IMR-90 (cell line): ENCODE results near the gene RSAD1. TPM values are rescaled to one million over a fixed set of nuclear protein-coding genes. Genes with fewer than 3 reads are reported as not detected.

ENCODE experiments used
- ATAC-seq: fragments of 200-7000 bp; cut with Tn5 transposase; 2 replicates; pipeline ENCODE4 v1.9.1; 2020; ENCODE audit warnings: low read depth, mild to moderate bottlenecking, moderate library complexity
- BruUV-seq: library from RNA; stranded (reverse); fragments of 400-500 nt; replicated peaks from 2 replicates; lab custom pipeline; 2021; lab: Mats Ljungman, UMichigan
- CTCF ChIA-PET: fragments of 300-600 bp; formaldehyde crosslinking; extraction: SDS; loops from one replicate; lab custom pipeline; 2021; ENCODE audit warnings: antibody characterized with exemption; lab: Yijun Ruan, JAX
- POLR2A ChIA-PET: fragments of 300-600 bp; sonication (Branson Sonifier 250); formaldehyde crosslinking; loops from one replicate; lab custom pipeline; 2022; ENCODE audit warnings: antibody characterized with exemption; ENCODE audit not compliant: unreplicated experiment; lab: Charles Lee
- DNase-seq: peaks from one replicate; pipeline ENCODE4 v3.0.0; 2013
- H2AFZ ChIP-seq: replicated peaks from 2 replicates; pipeline ENCODE3; 2013; ENCODE audit warnings: low read length, mild to moderate bottlenecking; ENCODE audit not compliant: poor library complexity
- H2AK5ac ChIP-seq: 2 replicates; pipeline ENCODE4 v1.6.1; 2013; ENCODE audit warnings: low read depth, low read length, inconsistent platforms
- H2AK9ac ChIP-seq: replicated peaks from 2 replicates; pipeline ENCODE3; 2013; ENCODE audit warnings: mild to moderate bottlenecking, low read depth, low read length, moderate library complexity; ENCODE audit not compliant: poor library complexity
- H2BK120ac ChIP-seq: 2 replicates; pipeline ENCODE4 v1.6.1; 2013; ENCODE audit warnings: low read depth, low read length, inconsistent platforms
- H2BK15ac ChIP-seq: 3 replicates; pipeline ENCODE4 v1.6.1; 2013; ENCODE audit warnings: low read depth, low read length, inconsistent platforms
- H2BK20ac ChIP-seq: 2 replicates; pipeline ENCODE4 v1.6.1; 2013; ENCODE audit warnings: low read depth, mild to moderate bottlenecking, inconsistent platforms, low read length, moderate library complexity
- H2BK5ac ChIP-seq: 2 replicates; pipeline ENCODE4 v1.6.1; 2013; ENCODE audit warnings: mild to moderate bottlenecking, low read depth, low read length, inconsistent platforms; ENCODE audit not compliant: poor library complexity, severe bottlenecking
- H3K14ac ChIP-seq: replicated peaks from 2 replicates; pipeline ENCODE4 v1.6.1; 2013; ENCODE audit warnings: low read depth, low read length, inconsistent platforms
- H3K18ac ChIP-seq: 2 replicates; pipeline ENCODE4 v1.6.1; 2013; ENCODE audit warnings: low read depth, low read length, control low read depth
- H3K23ac ChIP-seq: 2 replicates; pipeline ENCODE4 v1.6.1; 2013; ENCODE audit warnings: low read depth, low read length, inconsistent platforms
- H3K27ac ChIP-seq: 2 replicates; pipeline ENCODE4 v1.5.1; 2013; ENCODE audit warnings: mild to moderate bottlenecking, control low read depth, low read length; ENCODE audit not compliant: insufficient read depth
- H3K27me3 ChIP-seq: 2 replicates; pipeline ENCODE4 v1.6.1; 2013; ENCODE audit warnings: low read length; ENCODE audit not compliant: control insufficient read depth, insufficient read depth
- H3K36me3 ChIP-seq: 2 replicates; pipeline ENCODE4 v1.6.1; 2013; ENCODE audit warnings: low read length, mixed read lengths; ENCODE audit not compliant: control insufficient read depth, insufficient read depth
- H3K4ac ChIP-seq: 2 replicates; pipeline ENCODE4 v1.6.1; 2013; ENCODE audit warnings: low read depth, low read length, inconsistent platforms
- H3K4me1 ChIP-seq: 2 replicates; pipeline ENCODE4 v1.6.1; 2013; ENCODE audit warnings: low read length, mixed read lengths; ENCODE audit not compliant: control insufficient read depth, insufficient read depth
- H3K4me2 ChIP-seq: 2 replicates; pipeline ENCODE4 v1.6.1; 2013; ENCODE audit warnings: low read depth, mild to moderate bottlenecking, control low read depth, low read length, moderate library complexity
- H3K4me3 ChIP-seq: 2 replicates; pipeline ENCODE4 v1.5.1; 2013; ENCODE audit warnings: low read depth, mild to moderate bottlenecking, control low read depth, low read length, moderate library complexity; ENCODE audit not compliant: insufficient read depth
- H3K56ac ChIP-seq: 2 replicates; pipeline ENCODE4 v1.6.1; 2013; ENCODE audit warnings: low read length, inconsistent platforms; ENCODE audit not compliant: insufficient read depth; ENCODE audit errors: extremely low read depth
- H3K79me1 ChIP-seq, 2 experiments: 2 replicates each; pipeline ENCODE4 v1.6.1; 2013; ENCODE audit warnings: low read length in 2 of 2, inconsistent platforms in 1 of 2, low read depth in 1 of 2
- H3K9ac ChIP-seq: 2 replicates; pipeline ENCODE4 v1.6.1; 2013; ENCODE audit warnings: low read depth, low read length, control low read depth
- H3K9me1 ChIP-seq: 2 replicates; pipeline ENCODE4 v1.6.1; 2013; ENCODE audit warnings: low read length, inconsistent platforms; ENCODE audit not compliant: insufficient read depth
- H3K9me3 ChIP-seq: 2 replicates; pipeline ENCODE4 v1.6.1; 2013; ENCODE audit warnings: low read length; ENCODE audit not compliant: control insufficient read depth, insufficient read depth
- H4K20me1 ChIP-seq: 2 replicates; pipeline ENCODE4 v1.6.1; 2013; ENCODE audit warnings: low read length, inconsistent platforms; ENCODE audit not compliant: insufficient read depth
- H4K5ac ChIP-seq: 2 replicates; pipeline ENCODE4 v1.6.1; 2013; ENCODE audit warnings: mild to moderate bottlenecking, low read depth, low read length, control low read depth
- H4K8ac ChIP-seq, 2 experiments: 2 replicates each; pipeline ENCODE4 v1.6.1; 2013; ENCODE audit warnings: low read depth in 2 of 2, low read length in 2 of 2, control low read depth in 1 of 2, inconsistent platforms in 1 of 2
- H4K91ac ChIP-seq: 2 replicates; pipeline ENCODE4 v1.6.1; 2013; ENCODE audit warnings: low read depth, low read length, inconsistent platforms; ENCODE audit not compliant: insufficient read depth
- BHLHE40 ChIP-seq: fragments of 150-350 bp; IDR thresholded peaks from 2 replicates; pipeline ENCODE4 v1.6.1; 2016; ENCODE audit warnings: mild to moderate bottlenecking, low read depth, low read length
- CHD1 ChIP-seq: IDR thresholded peaks from 2 replicates; pipeline ENCODE4 v1.6.1; 2012; ENCODE audit warnings: low read depth, low read length, improper control_type of control experiment
- FOS ChIP-seq: fragments of 150-350 bp; IDR thresholded peaks from 2 replicates; pipeline ENCODE4 v1.6.1; 2016; ENCODE audit warnings: low read depth, low read length
- MAFK ChIP-seq: IDR thresholded peaks from 2 replicates; pipeline ENCODE4 v1.6.1; 2012; ENCODE audit warnings: low read depth, low read length, improper control_type of control experiment
- MAZ ChIP-seq: IDR thresholded peaks from 2 replicates; pipeline ENCODE4 v1.6.1; 2012; ENCODE audit warnings: low read depth, mild to moderate bottlenecking, low read length, improper control_type of control experiment, moderate library complexity, borderline replicate concordance
- MXI1 ChIP-seq: IDR thresholded peaks from 2 replicates; pipeline ENCODE4 v1.6.1; 2012; ENCODE audit warnings: low read depth, mild to moderate bottlenecking, low read length, moderate library complexity, borderline replicate concordance
- NFE2L2 ChIP-seq: fragments of 150-350 bp; IDR thresholded peaks from 2 replicates; pipeline ENCODE4 v1.6.1; 2016; ENCODE audit warnings: low read depth, mild to moderate bottlenecking, low read length
- POLR2A ChIP-seq: IDR thresholded peaks from 2 replicates; pipeline ENCODE4 v1.6.1; 2012; ENCODE audit warnings: mild to moderate bottlenecking, low read depth, low read length
- RAD21 ChIP-seq: IDR thresholded peaks from 2 replicates; pipeline ENCODE4 v1.6.1; 2012; ENCODE audit warnings: low read length, improper control_type of control experiment
- RCOR1 ChIP-seq: IDR thresholded peaks from 2 replicates; pipeline ENCODE4 v1.6.1; 2012; ENCODE audit warnings: mild to moderate bottlenecking, low read length, improper control_type of control experiment; ENCODE audit not compliant: insufficient replicate concordance
- SMC3 ChIP-seq: fragments of 150-350 bp; IDR thresholded peaks from 2 replicates; pipeline ENCODE4 v1.6.1; 2016; ENCODE audit warnings: low read depth, mild to moderate bottlenecking, antibody characterized with exemption, low read length, moderate library complexity
- WGBS, 2 experiments: methylation state at CpG; one replicate each; pipeline versions ENCODE4 v1.1.5 to v1.1.7; 2013; ENCODE audit warnings: missing lambda C conversion rate in 2 of 2; ENCODE audit not compliant: insufficient read length in 1 of 2; ENCODE audit errors: extremely low coverage in 2 of 2; 5-methylcytosine and 5-hydroxymethylcytosine counted together
- dilution Hi-C: fragments of 300-500 bp; cut with HindIII; formaldehyde crosslinking; loops from one replicate; pipeline ENCODE4 v1.14.3; 2018; ENCODE audit warnings: low sequenced_read_pairs; ENCODE audit not compliant: unreplicated experiment
- in situ Hi-C: fragments of 300-500 bp; cut with MboI; formaldehyde crosslinking; loops from 3 replicates; pipeline ENCODE4 v1.14.3; 2019; ENCODE audit warnings: low sequenced_read_pairs, inconsistent platforms, mixed read lengths
- intact Hi-C: fragments of 100-400 bp; cut with micrococcal nuclease; formaldehyde crosslinking; loops from 2 replicates; pipeline ENCODE4 v1.10.0; 2022
- polyA plus RNA-seq, 3 experiments: library from polyadenylated mRNA; depleted of rRNA; stranded (reverse); fragments of >200 nt; gene quantifications; 2 replicates each; pipeline ENCODE4 v1.2.3, GENCODE V29; 2012; ENCODE audit warnings: low replicate concordance in 1 of 3
- total RNA-seq: library from RNA; depleted of rRNA; stranded (reverse); fragments of >200 nt; gene quantifications from 2 replicates; pipeline ENCODE4 v1.2.3, GENCODE V29; 2012
- TF ChIP-seq, protein P1 (sequence below): fragments of 150-350 bp; IDR thresholded peaks from 2 replicates; pipeline ENCODE4 v1.6.1; 2017; ENCODE audit warnings: mild to moderate bottlenecking, antibody characterized with exemption, low read length, low read depth
- TF ChIP-seq, protein P2 (sequence below): fragments of 150-350 bp; IDR thresholded peaks from 2 replicates; pipeline ENCODE4 v1.6.1; 2016; ENCODE audit warnings: low read depth, mild to moderate bottlenecking, low read length, moderate library complexity, borderline replicate concordance
- TF ChIP-seq, protein P3 (sequence below): conservative IDR thresholded peaks from 2 replicates; pipeline ENCODE4 v1.5.1; 2012; ENCODE audit warnings: mild to moderate bottlenecking, low read depth, low read length, improper control_type of control experiment

Gene RSAD1
- total and polyA plus RNA-seq, 2 of the 4 experiments (the other 2 are of a cell fraction) = 10.8 to 19.2 TPM

DNA sequence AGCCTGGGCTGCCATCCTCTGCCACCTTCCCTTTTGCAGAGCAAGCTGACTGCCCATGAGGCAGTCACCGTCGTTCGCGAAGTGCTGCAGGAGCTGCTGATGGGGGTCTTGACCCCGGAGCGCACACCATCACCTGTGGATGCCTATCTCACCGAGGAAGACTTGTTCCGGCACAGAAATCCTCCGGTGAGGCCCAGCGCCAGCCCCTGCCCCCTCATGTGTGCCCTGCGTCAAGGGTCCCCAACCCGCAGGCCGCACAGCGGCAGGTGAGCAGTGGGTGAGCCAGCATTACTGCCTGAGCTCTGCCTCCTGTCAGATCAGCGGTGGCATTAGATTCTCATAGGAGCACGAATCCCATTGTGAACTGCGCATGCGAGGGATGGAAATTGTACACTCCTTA is 46.2 kb downstream of the RSAD1 start:
- no peaks in the 10 kb centered on the region for H3K36me3 ChIP-seq
- H4K5ac ChIP-seq = no peak overlapping the region
- no peak overlapping the region for H3K23ac ChIP-seq
- no peak overlapping the region for H3K18ac ChIP-seq
- H3K4me2 ChIP-seq = no peak overlapping the region
- intact Hi-C loops (no loop called here), in situ Hi-C loops (no loop called here), dilution Hi-C loops (no loop called here)
- DNase-seq (no peak), ATAC-seq (no peak)
- ChIA-PET POLR2A (no interaction called here), CTCF (no interaction called here)
- TF ChIP-seq RCOR1 (no peak), MXI1 (no peak), POLR2A (no peak), CHD1 (no peak), SMC3 (no peak), MAZ (no peak), FOS (no peak), BHLHE40 (no peak), RAD21 (no peak), MAFK (no peak), NFE2L2 (no peak)
- TF ChIP-seq, protein P1, sequence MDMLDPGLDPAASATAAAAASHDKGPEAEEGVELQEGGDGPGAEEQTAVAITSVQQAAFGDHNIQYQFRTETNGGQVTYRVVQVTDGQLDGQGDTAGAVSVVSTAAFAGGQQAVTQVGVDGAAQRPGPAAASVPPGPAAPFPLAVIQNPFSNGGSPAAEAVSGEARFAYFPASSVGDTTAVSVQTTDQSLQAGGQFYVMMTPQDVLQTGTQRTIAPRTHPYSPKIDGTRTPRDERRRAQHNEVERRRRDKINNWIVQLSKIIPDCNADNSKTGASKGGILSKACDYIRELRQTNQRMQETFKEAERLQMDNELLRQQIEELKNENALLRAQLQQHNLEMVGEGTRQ = no peak
- TF ChIP-seq, protein P2, sequence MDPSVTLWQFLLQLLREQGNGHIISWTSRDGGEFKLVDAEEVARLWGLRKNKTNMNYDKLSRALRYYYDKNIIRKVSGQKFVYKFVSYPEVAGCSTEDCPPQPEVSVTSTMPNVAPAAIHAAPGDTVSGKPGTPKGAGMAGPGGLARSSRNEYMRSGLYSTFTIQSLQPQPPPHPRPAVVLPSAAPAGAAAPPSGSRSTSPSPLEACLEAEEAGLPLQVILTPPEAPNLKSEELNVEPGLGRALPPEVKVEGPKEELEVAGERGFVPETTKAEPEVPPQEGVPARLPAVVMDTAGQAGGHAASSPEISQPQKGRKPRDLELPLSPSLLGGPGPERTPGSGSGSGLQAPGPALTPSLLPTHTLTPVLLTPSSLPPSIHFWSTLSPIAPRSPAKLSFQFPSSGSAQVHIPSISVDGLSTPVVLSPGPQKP = no peak
- TF ChIP-seq, protein P3, sequence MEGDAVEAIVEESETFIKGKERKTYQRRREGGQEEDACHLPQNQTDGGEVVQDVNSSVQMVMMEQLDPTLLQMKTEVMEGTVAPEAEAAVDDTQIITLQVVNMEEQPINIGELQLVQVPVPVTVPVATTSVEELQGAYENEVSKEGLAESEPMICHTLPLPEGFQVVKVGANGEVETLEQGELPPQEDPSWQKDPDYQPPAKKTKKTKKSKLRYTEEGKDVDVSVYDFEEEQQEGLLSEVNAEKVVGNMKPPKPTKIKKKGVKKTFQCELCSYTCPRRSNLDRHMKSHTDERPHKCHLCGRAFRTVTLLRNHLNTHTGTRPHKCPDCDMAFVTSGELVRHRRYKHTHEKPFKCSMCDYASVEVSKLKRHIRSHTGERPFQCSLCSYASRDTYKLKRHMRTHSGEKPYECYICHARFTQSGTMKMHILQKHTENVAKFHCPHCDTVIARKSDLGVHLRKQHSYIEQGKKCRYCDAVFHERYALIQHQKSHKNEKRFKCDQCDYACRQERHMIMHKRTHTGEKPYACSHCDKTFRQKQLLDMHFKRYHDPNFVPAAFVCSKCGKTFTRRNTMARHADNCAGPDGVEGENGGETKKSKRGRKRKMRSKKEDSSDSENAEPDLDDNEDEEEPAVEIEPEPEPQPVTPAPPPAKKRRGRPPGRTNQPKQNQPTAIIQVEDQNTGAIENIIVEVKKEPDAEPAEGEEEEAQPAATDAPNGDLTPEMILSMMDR = no peak
- H2AK9ac ChIP-seq = no peak overlapping the region
- H2BK20ac ChIP-seq = no peak overlapping the region
- H3K27ac ChIP-seq = no peak overlapping the region
- H3K79me1 ChIP-seq = no peaks in the 10 kb centered on the region
- H3K27me3 ChIP-seq = peaks cover 40% of the 10 kb centered on the region
- no peak overlapping the region for H2AK5ac ChIP-seq
- no peak overlapping the region for H3K9ac ChIP-seq
- no peak overlapping the region for H2BK120ac ChIP-seq
- WGBS, 2 experiments = 86% methylated on average over 4 of the region's 18 CpGs; no CpG with 5 or more reads in 1 of the 2 experiments
- no peaks in the 10 kb centered on the region for H3K9me3 ChIP-seq
- no peak overlapping the region for H3K4ac ChIP-seq
- no peaks in the 10 kb centered on the region for H3K9me1 ChIP-seq
- H2BK15ac ChIP-seq = no peak overlapping the region
- H3K4me1 ChIP-seq = no peaks in the 10 kb centered on the region
- H4K8ac ChIP-seq = no peak overlapping the region
- BruUV-seq = no TSS peak
- H4K91ac ChIP-seq = no peak overlapping the region
- H4K20me1 ChIP-seq = no peaks in the 10 kb centered on the region
- no peak overlapping the region for H2BK5ac ChIP-seq
- H3K14ac ChIP-seq = no peak overlapping the region
- no peak overlapping the region for H3K4me3 ChIP-seq
- H2AFZ ChIP-seq = no peak overlapping the region
- no peak overlapping the region for H3K56ac ChIP-seq
